Loucy (cell line): ENCODE measurements around the gene TBCB.
A peak's percentile ranks its signal among the peaks of the same experiment; 100 is the strongest.
"Not testable (repeated sequence)": the region's sequence is repeated elsewhere in the genome, so short reads cannot be mapped to it uniquely, and the experiment has no call there.

Experiments used
- H2AFZ ChIP-seq: fragments of 200-600 bp; sonication (generic); 2 replicates; pipeline ENCODE4 v1.6.0; 2016; ENCODE audit warnings: antibody characterized with exemption, mild to moderate bottlenecking, low read length, moderate library complexity
- H3F3A ChIP-seq: fragments of 200-600 bp; 2 replicates; pipeline ENCODE4 v1.6.0; 2016; ENCODE audit warnings: antibody characterized with exemption, low read depth, mild to moderate bottlenecking
- H3K27me3 ChIP-seq: fragments of 200-600 bp; sonication (generic); 2 replicates; pipeline ENCODE4 v1.6.1; 2014; ENCODE audit warnings: low read length, mild to moderate bottlenecking; ENCODE audit not compliant: insufficient read depth, poor library complexity, severe bottlenecking
- H3K36me3 ChIP-seq: fragments of 200-600 bp; sonication (generic); 2 replicates; pipeline ENCODE4 v1.6.1; 2016; ENCODE audit warnings: low read length; ENCODE audit not compliant: insufficient read depth
- H3K4me1 ChIP-seq: fragments of 200-600 bp; sonication (generic); 2 replicates; pipeline ENCODE4 v1.5.1; 2014; ENCODE audit warnings: low read length, mild to moderate bottlenecking; ENCODE audit not compliant: insufficient read depth, poor library complexity, severe bottlenecking
- H3K4me2 ChIP-seq: fragments of 200-600 bp; sonication (generic); 2 replicates; pipeline ENCODE4 v1.6.0; 2014; ENCODE audit warnings: antibody characterized with exemption, low read length, low read depth, mild to moderate bottlenecking; ENCODE audit not compliant: poor library complexity, severe bottlenecking
- H3K4me3 ChIP-seq: fragments of 200-600 bp; sonication (generic); 2 replicates; pipeline ENCODE4 v1.5.1; 2014; ENCODE audit warnings: low read length, mild to moderate bottlenecking, mixed read lengths; ENCODE audit not compliant: poor library complexity, severe bottlenecking
- H3K79me2 ChIP-seq: fragments of 200-600 bp; sonication (generic); 2 replicates; pipeline ENCODE4 v1.6.1; 2014; ENCODE audit warnings: low read length; ENCODE audit not compliant: insufficient read depth
- H3K9ac ChIP-seq: fragments of 200-600 bp; sonication (generic); 2 replicates; pipeline ENCODE4 v1.6.0; 2014; ENCODE audit warnings: mild to moderate bottlenecking, low read depth, low read length, moderate library complexity; ENCODE audit not compliant: poor library complexity, severe bottlenecking
- H3K9me2 ChIP-seq: fragments of 200-600 bp; sonication (generic); replicated peaks from 2 replicates; pipeline ENCODE4 v1.6.1; 2016; ENCODE audit warnings: low read depth, low read length, mixed read lengths
- H3K9me3 ChIP-seq: fragments of 200-600 bp; sonication (generic); 2 replicates; pipeline ENCODE4 v1.6.1; 2014; ENCODE audit warnings: mild to moderate bottlenecking, antibody characterized with exemption, low read length, low read depth; ENCODE audit not compliant: insufficient read depth
- H4K20me1 ChIP-seq: fragments of 200-600 bp; sonication (generic); 2 replicates; pipeline ENCODE4 v1.6.0; 2014; ENCODE audit warnings: antibody characterized with exemption, low read length, mild to moderate bottlenecking; ENCODE audit not compliant: insufficient read depth, poor library complexity, severe bottlenecking
- EZH2phosphoT487 ChIP-seq: fragments of 200-600 bp; IDR thresholded peaks from 2 replicates; pipeline ENCODE4 v1.6.1; 2018; ENCODE audit warnings: antibody characterized with exemption, mild to moderate bottlenecking, moderate library complexity, borderline replicate concordance
- TF ChIP-seq, protein P1 (sequence below): fragments of 200-600 bp; sonication (generic); conservative IDR thresholded peaks from 2 replicates; pipeline ENCODE4 v1.5.1; 2014; ENCODE audit warnings: mild to moderate bottlenecking, antibody characterized with exemption, low read length

Gene TBCB, protein sequence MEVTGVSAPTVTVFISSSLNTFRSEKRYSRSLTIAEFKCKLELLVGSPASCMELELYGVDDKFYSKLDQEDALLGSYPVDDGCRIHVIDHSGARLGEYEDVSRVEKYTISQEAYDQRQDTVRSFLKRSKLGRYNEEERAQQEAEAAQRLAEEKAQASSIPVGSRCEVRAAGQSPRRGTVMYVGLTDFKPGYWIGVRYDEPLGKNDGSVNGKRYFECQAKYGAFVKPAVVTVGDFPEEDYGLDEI

DNA sequence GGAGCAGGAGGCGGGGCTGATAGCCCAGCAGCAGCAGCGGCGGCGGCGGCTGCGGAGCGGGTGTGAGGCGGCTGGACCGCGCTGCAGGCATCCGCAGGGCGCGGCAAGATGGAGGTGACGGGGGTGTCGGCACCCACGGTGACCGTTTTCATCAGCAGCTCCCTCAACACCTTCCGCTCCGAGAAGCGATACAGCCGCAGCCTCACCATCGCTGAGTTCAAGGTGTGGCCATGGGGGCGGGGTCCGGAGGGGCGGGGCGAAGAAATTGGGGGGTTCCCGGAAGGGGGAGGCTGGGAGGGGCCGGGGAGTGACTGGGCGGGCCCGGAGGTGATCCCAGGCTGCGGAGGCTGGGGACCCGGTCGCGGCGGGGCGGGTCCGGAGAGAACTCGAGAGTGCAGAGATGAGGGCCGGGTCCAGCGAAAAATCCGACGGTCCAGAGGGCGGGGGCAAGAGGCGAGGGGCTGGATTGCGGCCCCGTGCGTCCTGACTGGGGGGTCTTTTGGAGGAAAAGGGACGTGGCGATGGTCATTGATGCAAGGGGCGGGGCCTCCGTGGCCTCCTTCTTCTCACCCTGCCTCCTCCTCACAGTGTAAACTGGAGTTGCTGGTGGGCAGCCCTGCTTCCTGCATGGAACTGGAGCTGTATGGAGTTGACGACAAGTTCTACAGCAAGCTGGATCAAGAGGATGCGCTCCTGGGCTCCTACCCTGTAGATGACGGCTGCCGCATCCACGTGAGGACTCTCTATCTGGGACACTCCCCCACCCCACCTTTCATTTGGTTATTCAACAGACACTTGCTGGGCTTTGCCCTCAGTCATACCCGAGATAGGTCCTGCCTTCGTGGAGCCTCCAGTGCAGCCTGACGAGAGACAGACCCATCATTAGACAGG is at the start of gene TBCB:
TBCB (plus strand) TSS at position 16 of the 891 bp plus-strand sequence; CDS start at position 109, 93 bp downstream.
- peaks cover 40% of the 10 kb centered on the region for H3K79me2 ChIP-seq
- H3K4me3 ChIP-seq = peak within 1 kb of the TSS; percentile 90
- no peaks in the 10 kb centered on the region for H3K9me3 ChIP-seq
- no peak for TF ChIP-seq EZH2phosphoT487
- TF ChIP-seq, protein P1, sequence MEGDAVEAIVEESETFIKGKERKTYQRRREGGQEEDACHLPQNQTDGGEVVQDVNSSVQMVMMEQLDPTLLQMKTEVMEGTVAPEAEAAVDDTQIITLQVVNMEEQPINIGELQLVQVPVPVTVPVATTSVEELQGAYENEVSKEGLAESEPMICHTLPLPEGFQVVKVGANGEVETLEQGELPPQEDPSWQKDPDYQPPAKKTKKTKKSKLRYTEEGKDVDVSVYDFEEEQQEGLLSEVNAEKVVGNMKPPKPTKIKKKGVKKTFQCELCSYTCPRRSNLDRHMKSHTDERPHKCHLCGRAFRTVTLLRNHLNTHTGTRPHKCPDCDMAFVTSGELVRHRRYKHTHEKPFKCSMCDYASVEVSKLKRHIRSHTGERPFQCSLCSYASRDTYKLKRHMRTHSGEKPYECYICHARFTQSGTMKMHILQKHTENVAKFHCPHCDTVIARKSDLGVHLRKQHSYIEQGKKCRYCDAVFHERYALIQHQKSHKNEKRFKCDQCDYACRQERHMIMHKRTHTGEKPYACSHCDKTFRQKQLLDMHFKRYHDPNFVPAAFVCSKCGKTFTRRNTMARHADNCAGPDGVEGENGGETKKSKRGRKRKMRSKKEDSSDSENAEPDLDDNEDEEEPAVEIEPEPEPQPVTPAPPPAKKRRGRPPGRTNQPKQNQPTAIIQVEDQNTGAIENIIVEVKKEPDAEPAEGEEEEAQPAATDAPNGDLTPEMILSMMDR = no peak
- H4K20me1 ChIP-seq = peaks cover 11% of the 10 kb centered on the region
- H3K27me3 ChIP-seq = no peaks in the 10 kb centered on the region
- H3K4me2 ChIP-seq = peak within 1 kb of the TSS; percentile 97
- H3K9me2 ChIP-seq = no peaks in the 10 kb centered on the region
- H3K9ac ChIP-seq = peak within 1 kb of the TSS; percentile 88
- H3F3A ChIP-seq = no peaks in the 10 kb centered on the region
- peaks cover 21% of the 10 kb centered on the region for H3K4me1 ChIP-seq
- peak within 1 kb of the TSS; percentile 94 for H2AFZ ChIP-seq
- H3K36me3 ChIP-seq = no peaks in the 10 kb centered on the region

DNA sequence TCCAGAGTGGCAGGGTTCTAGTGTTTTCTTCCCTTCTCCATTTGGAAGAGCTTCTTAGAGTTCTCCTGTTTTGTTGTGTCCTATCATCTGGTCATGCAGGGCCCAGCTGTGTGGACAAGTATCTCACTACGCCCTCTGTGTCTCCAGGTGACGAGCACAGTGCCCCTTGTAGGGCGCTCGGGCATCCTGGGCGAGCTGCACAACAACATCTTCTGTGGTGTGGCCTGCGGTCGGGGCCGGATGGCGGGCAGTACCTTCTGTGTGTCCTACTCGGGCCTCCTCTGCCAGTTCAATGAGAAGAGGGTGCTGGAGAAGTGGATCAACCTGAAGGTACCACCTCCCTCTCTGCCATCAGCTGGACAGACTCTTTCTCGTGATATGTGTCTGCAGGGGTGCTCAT is 47.6 kb upstream of the TBCB start:
- Histone ChIP-seq H3K9me2 (no peaks in the 10 kb centered on the region), H3F3A (no peaks in the 10 kb centered on the region), H2AFZ (no peak overlapping the region), H3K36me3 (peaks cover 72% of the 10 kb centered on the region; the same call in 1 of the 2 replicates), H3K9ac (no peak overlapping the region), H3K79me2 (peaks cover 10% of the 10 kb centered on the region; the same call in 1 of the 2 replicates), H3K9me3 (no peaks in the 10 kb centered on the region), H3K27me3 (no peaks in the 10 kb centered on the region), H3K4me2 (no peak overlapping the region), H4K20me1 (no peaks in the 10 kb centered on the region), H3K4me1 (no peaks in the 10 kb centered on the region), H3K4me3 (no peak overlapping the region)
- TF ChIP-seq, protein P1 = no peak
- no peak for TF ChIP-seq EZH2phosphoT487

DNA sequence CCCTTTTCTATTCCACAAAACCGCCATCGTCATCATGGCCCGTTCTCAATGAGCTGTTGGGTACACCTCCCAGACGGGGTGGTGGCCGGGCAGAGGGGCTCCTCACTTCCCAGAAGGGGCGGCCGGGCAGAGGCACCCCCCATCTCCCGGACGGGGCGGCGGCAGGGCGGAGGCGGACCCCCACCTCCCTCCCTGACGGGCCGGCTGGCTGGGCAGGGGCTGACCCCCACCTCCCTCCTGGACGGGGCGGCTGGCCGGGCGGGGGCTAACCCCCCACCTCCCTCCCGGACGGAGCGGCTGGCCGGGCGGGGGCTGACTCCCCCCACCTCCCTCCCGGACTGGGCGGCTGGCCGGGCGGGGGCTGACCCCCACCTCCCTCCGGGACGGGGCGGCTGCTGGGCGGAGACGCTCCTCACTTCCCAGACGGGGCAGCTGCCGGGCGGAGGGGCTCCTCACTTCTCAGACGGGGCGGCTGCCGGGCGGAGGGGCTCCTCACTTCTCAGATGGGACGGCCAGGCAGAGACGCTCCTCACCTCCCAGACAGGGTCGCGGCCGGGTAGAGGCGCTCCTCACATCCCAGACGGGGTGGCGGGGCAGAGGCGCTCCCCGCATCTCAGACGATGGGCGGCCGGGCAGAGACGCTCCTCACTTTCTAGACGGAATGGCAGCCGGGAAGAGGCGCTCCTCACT is 46.3 kb upstream of the TBCB start:
- H3F3A ChIP-seq, H3K9ac ChIP-seq, H3K9me3 ChIP-seq, H3K27me3 ChIP-seq, H3K4me1 ChIP-seq, H3K4me3 ChIP-seq, H3K9me2 ChIP-seq, H4K20me1 ChIP-seq, H3K79me2 ChIP-seq, H3K4me2 ChIP-seq, H2AFZ ChIP-seq: not testable (repeated sequence)
- H3K36me3 ChIP-seq = peaks cover 75% of the 10 kb centered on the region; the same call in 1 of the 2 replicates
